ENCODE measurements around the gene ALDH1B1. TPM values are rescaled to one million over a fixed set of nuclear protein-coding genes. Genes with fewer than 3 reads are reported as not detected.

Gene ALDH1B1
- polyA plus RNA-seq, 1 of the 3 experiments (the other 2 are of a cell fraction) = 16.5 TPM

DNA sequence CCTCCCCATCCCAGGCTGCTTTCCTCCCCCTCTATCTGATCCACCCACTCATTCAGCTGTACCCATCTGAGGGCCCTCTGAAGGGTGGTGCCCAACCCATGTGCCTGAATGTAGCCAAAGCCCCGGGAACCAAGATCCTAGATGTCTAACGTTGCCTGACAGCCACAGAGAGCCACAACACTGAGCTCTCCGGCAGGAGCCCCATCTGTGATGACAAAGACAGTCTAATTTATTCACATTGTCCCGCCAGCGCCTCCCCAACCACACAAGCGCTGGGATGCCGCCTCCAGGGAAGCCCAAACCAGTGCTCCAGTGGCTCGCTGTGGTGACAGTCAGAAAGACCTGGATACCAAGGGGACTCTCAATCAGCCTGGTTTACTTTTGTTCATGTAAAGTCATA lies 23.4 kb downstream of the ALDH1B1 start:
- H3K4me2 ChIP-seq = no peak overlapping the region
- no peaks in the 10 kb centered on the region for H4K20me1 ChIP-seq (ENCODE audit: insufficient read depth)
- H3K9me3 ChIP-seq = no peaks in the 10 kb centered on the region
- peaks cover 0 to 3% of the 10 kb centered on the region in 2 experiments for H3K36me3 ChIP-seq (replicated peaks in 1 of 2; ENCODE audit: control insufficient read depth in 1 of 2, insufficient read depth in 2 of 2, low read length in 1 of 2)
- CTCF ChIA-PET = interaction anchor here (0.9 to 10.2 kb wide), 4 partner anchors 10 to 52 kb away, joined by 3 to 93 read pairs (median 29); no protein-coding TSS in a partner anchor
- H3K27ac ChIP-seq (ENCODE audit: low read depth in 2 of 2, low read length in 1 of 2) = no peak overlapping the region; a peak in 1 of 4 replicates
- 76% methylated on average over 8 of the region's 8 CpGs for WGBS (ENCODE audit: low lambda C conversion rate)
- no peak overlapping the region for H3K4me3 ChIP-seq (ENCODE audit: low read depth in 2 of 2, low read length in 1 of 2)
- H2AFZ ChIP-seq (ENCODE audit: low read depth) = no peak overlapping the region
- TF ChIP-seq EP300 (IDR thresholded peaks at IDR 0.05; ENCODE audit: borderline replicate concordance in 1 of 2, low read depth in 1 of 2, low read length in 1 of 2) (no peak), TEAD4 (IDR thresholded peaks at IDR 0.05; ENCODE audit: borderline replicate concordance, insufficient read depth) (no peak)
- no peaks in the 10 kb centered on the region for H3F3A ChIP-seq (replicated peaks; ENCODE audit: insufficient read depth)
- peaks cover 0 to 44% of the 10 kb centered on the region in 2 experiments; a peak in 1 of 4 replicates for H3K4me1 ChIP-seq (ENCODE audit: control insufficient read depth in 1 of 2, insufficient read depth in 2 of 2, low read depth in 1 of 2, low read length in 1 of 2)
- DNase-seq = no peak
- H3K9ac ChIP-seq = no peak overlapping the region
- no peaks in the 10 kb centered on the region for H3K79me2 ChIP-seq (ENCODE audit: insufficient read depth)
- H3K9me2 ChIP-seq = no peaks in the 10 kb centered on the region
- POLR2A ChIA-PET = no interaction called here
- peaks cover 17% of the 10 kb centered on the region for H3K27me3 ChIP-seq (ENCODE audit: insufficient read depth)

DNA sequence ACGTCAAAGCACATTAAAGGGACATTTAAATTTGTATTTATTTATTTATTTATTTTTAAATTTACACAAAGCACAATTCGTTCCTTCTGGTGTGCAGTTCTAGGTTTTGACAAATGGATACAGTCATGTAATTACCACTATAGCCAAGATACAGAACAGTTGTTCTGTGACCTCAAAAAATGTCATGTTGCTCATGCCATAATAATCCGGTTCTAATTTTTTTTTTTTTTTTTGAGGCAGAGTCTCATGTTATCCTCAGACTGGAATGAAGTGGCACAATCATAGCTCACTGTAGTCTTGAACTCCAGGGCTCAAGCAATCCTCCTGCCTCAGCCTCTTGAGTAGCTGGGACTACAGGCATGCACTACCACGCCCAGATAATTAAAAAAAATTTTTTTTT lies 24.0 kb downstream of the ALDH1B1 start:
- H4K20me1 ChIP-seq (ENCODE audit: insufficient read depth) = no peaks in the 10 kb centered on the region
- CTCF ChIA-PET = interaction anchor here (0.6 to 10.2 kb wide), 16 partner anchors 8 to 543 kb away, joined by 3 to 93 read pairs (median 4); partner anchors contain the start of gene ALDH1B1
- peaks cover 0 to 50% of the 10 kb centered on the region in 2 experiments; a peak in 1 of 4 replicates for H3K4me1 ChIP-seq (ENCODE audit: control insufficient read depth in 1 of 2, insufficient read depth in 2 of 2, low read depth in 1 of 2, low read length in 1 of 2)
- 24% methylated on average over 4 of the region's 4 CpGs for WGBS (ENCODE audit: low lambda C conversion rate)
- H3K4me3 ChIP-seq (ENCODE audit: low read depth in 2 of 2, low read length in 1 of 2) = no peak overlapping the region
- H3K4me2 ChIP-seq = no peak overlapping the region
- POLR2A ChIA-PET = no interaction called here
- H3K27ac ChIP-seq (ENCODE audit: low read depth in 2 of 2, low read length in 1 of 2) = no peak overlapping the region
- no peaks in the 10 kb centered on the region for H3K9me2 ChIP-seq
- H3K79me2 ChIP-seq (ENCODE audit: insufficient read depth) = no peaks in the 10 kb centered on the region
- no peak overlapping the region for H2AFZ ChIP-seq (ENCODE audit: low read depth)
- H3F3A ChIP-seq (replicated peaks; ENCODE audit: insufficient read depth) = no peaks in the 10 kb centered on the region
- H3K27me3 ChIP-seq (ENCODE audit: insufficient read depth) = peaks cover 11% of the 10 kb centered on the region
- H3K9ac ChIP-seq = no peak overlapping the region
- no peak for TF ChIP-seq ELF1 (IDR thresholded peaks at IDR 0.05)
- TF ChIP-seq, protein P1, sequence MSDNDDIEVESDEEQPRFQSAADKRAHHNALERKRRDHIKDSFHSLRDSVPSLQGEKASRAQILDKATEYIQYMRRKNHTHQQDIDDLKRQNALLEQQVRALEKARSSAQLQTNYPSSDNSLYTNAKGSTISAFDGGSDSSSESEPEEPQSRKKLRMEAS (IDR thresholded peaks at IDR 0.05; ENCODE audit: low read depth) = no peak
- TF ChIP-seq FOSL2 (IDR thresholded peaks at IDR 0.05; ENCODE audit: borderline replicate concordance, low read depth) = no peak
- TF ChIP-seq MEF2A (IDR thresholded peaks at IDR 0.05; ENCODE audit: borderline replicate concordance, low read depth) = no peak
- TF ChIP-seq POLR2AphosphoS5 (IDR thresholded peaks at IDR 0.05; ENCODE audit: low read depth, low read length) = no peak
- no peak for TF ChIP-seq USF2 (IDR thresholded peaks at IDR 0.05; ENCODE audit: borderline replicate concordance, low read depth, low read length)
- TF ChIP-seq, protein P2, sequence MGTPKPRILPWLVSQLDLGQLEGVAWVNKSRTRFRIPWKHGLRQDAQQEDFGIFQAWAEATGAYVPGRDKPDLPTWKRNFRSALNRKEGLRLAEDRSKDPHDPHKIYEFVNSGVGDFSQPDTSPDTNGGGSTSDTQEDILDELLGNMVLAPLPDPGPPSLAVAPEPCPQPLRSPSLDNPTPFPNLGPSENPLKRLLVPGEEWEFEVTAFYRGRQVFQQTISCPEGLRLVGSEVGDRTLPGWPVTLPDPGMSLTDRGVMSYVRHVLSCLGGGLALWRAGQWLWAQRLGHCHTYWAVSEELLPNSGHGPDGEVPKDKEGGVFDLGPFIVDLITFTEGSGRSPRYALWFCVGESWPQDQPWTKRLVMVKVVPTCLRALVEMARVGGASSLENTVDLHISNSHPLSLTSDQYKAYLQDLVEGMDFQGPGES (IDR thresholded peaks at IDR 0.05; ENCODE audit: low read depth, low read length) = no peak
- TF ChIP-seq NFIC (IDR thresholded peaks at IDR 0.05; ENCODE audit: borderline replicate concordance) = no peak
- no peak for TF ChIP-seq JUND (IDR thresholded peaks at IDR 0.05)
- TF ChIP-seq REST (IDR thresholded peaks at IDR 0.05; ENCODE audit: low read depth, low read length) = no peak
- TF ChIP-seq EP300 (IDR thresholded peaks at IDR 0.05; ENCODE audit: borderline replicate concordance in 1 of 2, low read depth in 1 of 2, low read length in 1 of 2) = no peak
- TF ChIP-seq GATA2 (CRISPR knock-in tag; IDR thresholded peaks at IDR 0.05) = no peak
- TF ChIP-seq YY1 (IDR thresholded peaks at IDR 0.05; ENCODE audit: low read depth) = no peak
- TF ChIP-seq MXI1 (IDR thresholded peaks at IDR 0.05; ENCODE audit: low read depth, low read length) = no peak
- TF ChIP-seq RFX5 (IDR thresholded peaks at IDR 0.05; ENCODE audit: low read length) = no peak
- DNase-seq = no peak
- H3K9me3 ChIP-seq = no peaks in the 10 kb centered on the region
- H3K36me3 ChIP-seq (replicated peaks in 1 of 2; ENCODE audit: control insufficient read depth in 1 of 2, insufficient read depth in 2 of 2, low read length in 1 of 2) = peaks cover 0 to 3% of the 10 kb centered on the region in 2 experiments
